PC-3 (cell line): Measurements from ENCODE around the gene MED15. TPM values are rescaled to one million over a fixed set of nuclear protein-coding genes. Genes with fewer than 3 reads are reported as not detected.
A peak's percentile ranks its signal among the peaks of the same experiment; 100 is the strongest.
"Not testable (repeated sequence)": the region's sequence is repeated elsewhere in the genome, so short reads cannot be mapped to it uniquely, and the experiment has no call there.

Source experiments
- ATAC-seq: fragments of 200-7000 bp; cut with Tn5 transposase; 2 replicates; pipeline ENCODE4 v1.9.1; 2020; ENCODE audit warnings: mild to moderate bottlenecking, moderate library complexity
- BruUV-seq: library from RNA; stranded (reverse); fragments of 400-500 nt; replicated peaks from 2 replicates; lab custom pipeline; 2021; lab: Mats Ljungman, UMichigan
- CTCF ChIA-PET: fragments of 300-600 bp; sonication (Branson Sonifier 250); formaldehyde crosslinking; loops from one replicate; lab custom pipeline; 2022; ENCODE audit warnings: antibody characterized with exemption; lab: Charles Lee
- POLR2A ChIA-PET: fragments of 300-600 bp; sonication (Branson Sonifier 250); formaldehyde crosslinking; loops from one replicate; lab custom pipeline; 2022; ENCODE audit warnings: antibody characterized with exemption; ENCODE audit not compliant: unreplicated experiment; lab: Charles Lee
- DNase-seq: peaks from one replicate; pipeline ENCODE4 v3.0.0-alpha.2; 2015
- H2AFZ ChIP-seq: fragments of 300-600 bp; sonication (generic); 2 replicates; pipeline ENCODE4 v1.6.0; 2016; ENCODE audit warnings: antibody characterized with exemption, low read length
- H3F3A ChIP-seq: fragments of 300-600 bp; sonication (generic); one replicate; pipeline ENCODE4 v1.6.0; 2017; ENCODE audit warnings: antibody characterized with exemption, low read length, control low read depth, mild to moderate bottlenecking; ENCODE audit not compliant: unreplicated experiment
- H3K27ac ChIP-seq: fragments of 300-600 bp; sonication (generic); 2 replicates; pipeline ENCODE4 v1.5.1; 2016; ENCODE audit warnings: mild to moderate bottlenecking, low read length
- H3K27me3 ChIP-seq: fragments of 300-600 bp; sonication (generic); 2 replicates; pipeline ENCODE4 v1.6.1; 2016; ENCODE audit warnings: low read length, mixed read lengths
- H3K36me3 ChIP-seq: fragments of 300-600 bp; sonication (generic); 2 replicates; pipeline ENCODE4 v1.6.1; 2016; ENCODE audit warnings: low read depth, mixed run types, low read length, mixed read lengths
- H3K4me1 ChIP-seq: fragments of 300-600 bp; sonication (generic); 2 replicates; pipeline ENCODE4 v1.5.1; 2016; ENCODE audit warnings: low read length; ENCODE audit not compliant: insufficient read depth
- H3K4me2 ChIP-seq: fragments of 300-600 bp; sonication (generic); 2 replicates; pipeline ENCODE4 v1.6.0; 2016; ENCODE audit warnings: low read length
- H3K4me3 ChIP-seq: fragments of 300-600 bp; sonication (generic); 2 replicates; pipeline ENCODE4 v1.5.1; 2016; ENCODE audit warnings: mild to moderate bottlenecking, low read length, mixed read lengths
- H3K79me2 ChIP-seq: fragments of 300-600 bp; sonication (generic); 2 replicates; pipeline ENCODE4 v1.6.1; 2017; ENCODE audit warnings: low read length, mixed read lengths
- H3K9ac ChIP-seq: fragments of 300-600 bp; sonication (generic); 2 replicates; pipeline ENCODE4 v1.6.0; 2016; ENCODE audit warnings: mild to moderate bottlenecking, low read length
- H3K9me2 ChIP-seq: fragments of 300-600 bp; sonication (generic); replicated peaks from 2 replicates; pipeline ENCODE4 v1.6.1; 2016; ENCODE audit warnings: mixed run types, low read length, mixed read lengths
- H3K9me3 ChIP-seq: fragments of 300-600 bp; sonication (generic); 2 replicates; pipeline ENCODE4 v1.6.1; 2016; ENCODE audit warnings: low read length, mixed read lengths
- H4K20me1 ChIP-seq: fragments of 300-600 bp; sonication (generic); 2 replicates; pipeline ENCODE4 v1.6.1; 2016; ENCODE audit warnings: low read length, mixed read lengths
- EZH2 ChIP-seq: fragments of 300-600 bp; sonication (generic); IDR thresholded peaks from one replicate; pipeline ENCODE4 v1.6.1; 2017; ENCODE audit warnings: antibody characterized with exemption, mild to moderate bottlenecking, low read length; ENCODE audit not compliant: unreplicated experiment
- EZH2phosphoT487 ChIP-seq: fragments of 300-600 bp; sonication (generic); IDR thresholded peaks from 2 replicates; pipeline ENCODE4 v1.6.1; 2018; ENCODE audit warnings: mild to moderate bottlenecking, antibody characterized with exemption, low read length, borderline replicate concordance
- intact Hi-C: fragments of 100-400 bp; cut with micrococcal nuclease; formaldehyde crosslinking; loops from 2 replicates; pipeline ENCODE4 v1.9.0; 2023
- total RNA-seq: library from RNA; depleted of rRNA; stranded (reverse); fragments of >200 nt; gene quantifications from 2 replicates; pipeline ENCODE4 v1.2.3, GENCODE V29; 2014
- TF ChIP-seq, protein P1 (sequence below): fragments of 300-600 bp; sonication (generic); conservative IDR thresholded peaks from 2 replicates; pipeline ENCODE4 v1.5.1; 2017; ENCODE audit warnings: antibody characterized with exemption, low read depth, mild to moderate bottlenecking, low read length

MED15 gene
- total RNA-seq, 1 experiment from 2014 or later = 55.9 TPM

DNA sequence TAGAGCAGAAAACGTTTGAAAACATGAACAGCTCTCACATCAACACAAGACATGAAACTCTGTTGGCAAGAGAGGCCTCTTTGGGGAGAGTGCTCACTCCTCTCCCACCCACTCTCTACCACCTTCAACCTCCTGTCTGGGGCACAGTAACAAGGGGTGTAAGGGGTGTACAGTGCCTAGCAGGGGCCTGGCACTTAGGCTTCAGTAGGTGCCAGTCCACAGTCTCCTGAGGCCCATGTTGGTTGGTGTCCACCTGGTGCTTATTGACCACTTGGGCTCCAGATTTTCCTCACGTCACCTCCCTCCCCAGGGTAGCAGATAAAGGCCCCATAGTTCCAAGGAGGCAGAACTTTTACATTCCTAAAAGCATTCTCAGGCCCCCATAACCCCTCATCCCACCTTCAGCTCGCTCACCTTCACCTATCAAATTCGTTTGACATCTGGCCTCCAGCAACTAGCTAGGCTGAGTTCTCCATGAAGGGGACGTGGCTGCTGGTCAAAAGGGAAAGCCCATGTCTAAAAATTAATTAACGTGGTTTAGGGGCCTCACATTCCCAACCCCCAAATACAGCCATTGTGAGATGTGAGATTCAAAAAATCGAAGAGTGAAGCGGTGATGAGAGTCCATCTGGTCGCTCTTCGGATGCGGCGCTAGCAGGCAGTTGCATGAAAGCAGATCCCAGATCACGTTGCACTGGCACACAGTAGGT is 712 bp upstream of the MED15 start:
- no TSS peak for BruUV-seq
- peaks cover 6% of the 10 kb centered on the region for H3F3A ChIP-seq
- peak overlapping the region; percentile 100 for H3K27ac ChIP-seq
- H3K4me3 ChIP-seq = peak overlapping the region; percentile 80
- H4K20me1 ChIP-seq = peaks cover 22% of the 10 kb centered on the region
- intact Hi-C loops = loop anchor here (5.0 kb wide), 1 partner anchor 61 kb away; no protein-coding TSS in a partner anchor
- H2AFZ ChIP-seq = peak overlapping the region; percentile 50
- TF ChIP-seq EZH2phosphoT487 = no peak
- TF ChIP-seq, protein P1, sequence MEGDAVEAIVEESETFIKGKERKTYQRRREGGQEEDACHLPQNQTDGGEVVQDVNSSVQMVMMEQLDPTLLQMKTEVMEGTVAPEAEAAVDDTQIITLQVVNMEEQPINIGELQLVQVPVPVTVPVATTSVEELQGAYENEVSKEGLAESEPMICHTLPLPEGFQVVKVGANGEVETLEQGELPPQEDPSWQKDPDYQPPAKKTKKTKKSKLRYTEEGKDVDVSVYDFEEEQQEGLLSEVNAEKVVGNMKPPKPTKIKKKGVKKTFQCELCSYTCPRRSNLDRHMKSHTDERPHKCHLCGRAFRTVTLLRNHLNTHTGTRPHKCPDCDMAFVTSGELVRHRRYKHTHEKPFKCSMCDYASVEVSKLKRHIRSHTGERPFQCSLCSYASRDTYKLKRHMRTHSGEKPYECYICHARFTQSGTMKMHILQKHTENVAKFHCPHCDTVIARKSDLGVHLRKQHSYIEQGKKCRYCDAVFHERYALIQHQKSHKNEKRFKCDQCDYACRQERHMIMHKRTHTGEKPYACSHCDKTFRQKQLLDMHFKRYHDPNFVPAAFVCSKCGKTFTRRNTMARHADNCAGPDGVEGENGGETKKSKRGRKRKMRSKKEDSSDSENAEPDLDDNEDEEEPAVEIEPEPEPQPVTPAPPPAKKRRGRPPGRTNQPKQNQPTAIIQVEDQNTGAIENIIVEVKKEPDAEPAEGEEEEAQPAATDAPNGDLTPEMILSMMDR = no peak
- TF ChIP-seq EZH2 = no peak
- H3K4me1 ChIP-seq = peaks cover 44% of the 10 kb centered on the region
- H3K9ac ChIP-seq = peak overlapping the region; percentile 100
- ChIA-PET CTCF (no interaction called here), POLR2A (no interaction called here)
- DNase-seq = no peak
- ATAC-seq = no peak
- H3K4me2 ChIP-seq = peak overlapping the region; percentile 97
- no peaks in the 10 kb centered on the region for H3K9me3 ChIP-seq
- H3K36me3 ChIP-seq = peaks cover 5% of the 10 kb centered on the region
- no peaks in the 10 kb centered on the region for H3K27me3 ChIP-seq
- peaks cover 44% of the 10 kb centered on the region for H3K79me2 ChIP-seq
- H3K9me2 ChIP-seq = no peaks in the 10 kb centered on the region

DNA sequence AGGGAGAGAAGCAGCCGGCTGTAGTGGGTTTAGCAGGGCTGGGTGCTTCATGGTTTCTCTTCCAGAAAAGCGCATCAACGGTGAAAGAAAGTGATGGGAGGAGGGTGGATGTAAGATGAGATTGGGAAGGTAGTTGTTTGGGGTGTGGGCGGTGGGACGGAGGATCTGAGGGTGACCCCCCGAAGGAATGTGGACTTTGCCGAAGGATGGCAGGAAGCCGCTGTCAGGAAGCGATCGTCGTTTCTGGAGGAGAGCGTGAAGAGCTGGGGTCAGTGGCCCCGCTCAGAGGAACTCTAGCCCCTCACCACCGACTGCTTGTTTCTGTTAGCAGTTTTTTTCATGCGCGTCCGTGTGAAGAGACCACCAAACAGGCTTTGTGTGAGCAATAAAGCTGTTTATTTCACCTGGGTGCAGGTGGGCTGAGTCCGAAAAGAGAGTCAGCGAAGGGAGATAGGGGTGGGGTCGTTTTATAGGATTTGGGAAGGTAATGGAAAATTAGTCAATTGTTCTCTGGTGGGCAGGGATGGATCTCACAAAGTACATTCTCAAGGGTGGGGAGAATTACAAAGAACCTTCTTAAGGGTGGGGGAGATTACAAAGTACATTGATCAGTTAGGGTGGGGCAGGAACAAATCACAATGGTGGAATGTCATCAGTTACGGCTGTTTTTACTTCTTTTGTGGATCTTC is 801 bp downstream of the MED15 start:
- H3K27me3 ChIP-seq, DNase-seq, BruUV-seq, CTCF ChIA-PET, H3K36me3 ChIP-seq, H2AFZ ChIP-seq, ATAC-seq, H3K9me3 ChIP-seq, H3F3A ChIP-seq, H3K9me2 ChIP-seq: not testable (repeated sequence)
- POLR2A ChIA-PET = interaction anchor here (1.4 kb wide), 1 partner anchor 22 kb away, joined by 5 read pairs; no protein-coding TSS in a partner anchor
- peak overlapping the region; percentile 100 for H3K27ac ChIP-seq
- H3K4me3 ChIP-seq = peak overlapping the region; percentile 80
- H3K4me2 ChIP-seq = peak overlapping the region; percentile 97
- peak overlapping the region; percentile 100 for H3K9ac ChIP-seq
- H3K4me1 ChIP-seq = peaks cover 44% of the 10 kb centered on the region
- intact Hi-C loops = loop anchor here (5.0 kb wide), 1 partner anchor 59 kb away; no protein-coding TSS in a partner anchor
- H3K79me2 ChIP-seq = peaks cover 59% of the 10 kb centered on the region
- H4K20me1 ChIP-seq = peaks cover 25% of the 10 kb centered on the region

DNA sequence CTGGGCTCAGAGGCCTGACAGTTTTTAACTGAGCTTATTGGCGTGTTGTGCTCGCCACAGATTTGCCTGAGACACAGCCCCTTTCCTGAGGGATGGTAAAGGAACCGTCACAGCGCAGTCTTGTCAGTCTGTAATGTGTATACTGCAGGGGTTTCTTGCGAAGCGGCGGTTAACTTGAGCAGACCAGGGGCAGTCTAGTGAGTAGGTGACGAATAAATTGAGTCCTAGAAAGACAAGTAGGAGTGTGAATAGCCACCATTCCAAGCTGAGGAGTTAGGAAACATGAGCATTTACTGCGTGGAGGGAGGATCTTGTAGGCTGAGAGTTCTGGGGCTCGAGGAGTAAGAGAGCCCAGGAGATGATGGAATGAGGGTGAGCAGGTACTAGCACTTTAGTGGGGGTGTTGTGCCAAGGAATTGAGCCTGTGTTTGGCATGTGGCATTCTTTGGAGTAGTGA is 1.4 kb downstream of the MED15 start:
- no peak for DNase-seq
- H3K4me2 ChIP-seq = peak overlapping the region; percentile 97
- no peaks in the 10 kb centered on the region for H3K27me3 ChIP-seq
- ATAC-seq = no peak
- intact Hi-C loops = loop anchor here (5.0 kb wide), 1 partner anchor 58 kb away; no protein-coding TSS in a partner anchor
- H2AFZ ChIP-seq = no peak overlapping the region
- H3K4me1 ChIP-seq = peaks cover 45% of the 10 kb centered on the region
- peaks cover 65% of the 10 kb centered on the region for H3K79me2 ChIP-seq
- ChIA-PET POLR2A (interaction anchor here (1.4 kb wide), 1 partner anchor 22 kb away, joined by 5 read pairs; no protein-coding TSS in a partner anchor), CTCF (no interaction called here)
- BruUV-seq = TSS peak; percentile 78
- peaks cover 6% of the 10 kb centered on the region for H3F3A ChIP-seq
- H4K20me1 ChIP-seq = peaks cover 30% of the 10 kb centered on the region
- no peaks in the 10 kb centered on the region for H3K9me3 ChIP-seq
- H3K27ac ChIP-seq = peak overlapping the region; percentile 100
- peak overlapping the region; percentile 80 for H3K4me3 ChIP-seq
- no peaks in the 10 kb centered on the region for H3K9me2 ChIP-seq
- peaks cover 5% of the 10 kb centered on the region for H3K36me3 ChIP-seq
- H3K9ac ChIP-seq = peak overlapping the region; percentile 100
- TF ChIP-seq, protein P1 = no peak
- TF ChIP-seq EZH2 (no peak), EZH2phosphoT487 (no peak)
